Activated CD4-positive, alpha-beta T cell treated with anti-CD3 and anti-CD28 coated beads for 48 hours (primary cell): Measurements from ENCODE around the gene MYL2.

Experiments
- DNase-seq: peaks from one replicate; pipeline ENCODE4 v3.0.0-alpha.2; 2020

The MYL2 gene

GRCh38 chr12:110929818-110930217 lies 9.4 kb upstream of the MYL2 start:
- no peak for DNase-seq

- DNase-seq, result no peak
Observed at GRCh38 chr12:110928700-110929099, 8.3 kb upstream of the MYL2 start.

- DNase-seq, result no peak
Observed at GRCh38 chr12:110927546-110927945, 7.2 kb upstream of the MYL2 start.

- no peak for DNase-seq
Observed at GRCh38 chr12:110923692-110924334, 3.4 kb upstream of the MYL2 start.

GRCh38 chr12:110923192-110923591 lies 2.8 kb upstream of the MYL2 start:
- DNase-seq, result no peak

GRCh38 chr12:110922652-110923051 lies 2.3 kb upstream of the MYL2 start:
- no peak for DNase-seq

GRCh38 chr12:110921262-110921661 lies 883 bp upstream of the MYL2 start:
- no peak for DNase-seq

GRCh38 chr12:110919720-110920119 lies 659 bp downstream of the MYL2 start:
- DNase-seq, result no peak

- DNase-seq, result no peak
Observed at GRCh38 chr12:110917961-110918360, 2.4 kb downstream of the MYL2 start.

- DNase-seq, result no peak
Observed at GRCh38 chr12:110917467-110917866, 2.9 kb downstream of the MYL2 start.

GRCh38 chr12:110916295-110916875 lies 4.0 kb downstream of the MYL2 start:
- DNase-seq, result no peak

- DNase-seq, result no peak
Observed at GRCh38 chr12:110913119-110914056, 7.0 kb downstream of the MYL2 start.

GRCh38 chr12:110912263-110912662 lies 8.1 kb downstream of the MYL2 start:
- no peak for DNase-seq

GRCh38 chr12:110908377-110909152 lies 11.8 kb downstream of the MYL2 start:
- no peak for DNase-seq

- DNase-seq, result no peak
Observed at GRCh38 chr12:110907583-110907982, 12.8 kb downstream of the MYL2 start.

- no peak for DNase-seq
Observed at GRCh38 chr12:110906985-110907384, 13.4 kb downstream of the MYL2 start.

- no peak for DNase-seq
Observed at GRCh38 chr12:110906516-110906915, 13.9 kb downstream of the MYL2 start.

- DNase-seq, result no peak
Observed at GRCh38 chr12:110906083-110906482, 14.3 kb downstream of the MYL2 start.

- no peak for DNase-seq
Observed at GRCh38 chr12:110903511-110903910, 16.9 kb downstream of the MYL2 start.

GRCh38 chr12:110901401-110901800 lies 19.0 kb downstream of the MYL2 start:
- DNase-seq, result no peak

- no peak for DNase-seq
Observed at GRCh38 chr12:110896559-110896958, 23.8 kb downstream of the MYL2 start.

GRCh38 chr12:110893956-110894355 lies 26.4 kb downstream of the MYL2 start:
- DNase-seq, result no peak

- no peak for DNase-seq
Observed at GRCh38 chr12:110889361-110889760, 31.0 kb downstream of the MYL2 start.
